HG03066 (cell line): ENCODE data around the gene METTL9.
"Not testable (repeated sequence)": the region's sequence is repeated elsewhere in the genome, so short reads cannot be mapped to it uniquely, and the experiment has no call there.

Experiments used
- ATAC-seq: cut with Tn5 transposase; IDR thresholded peaks from one replicate; pipeline ENCODE4 v1.9.1; 2021; ENCODE audit warnings: low read depth; ENCODE audit not compliant: unreplicated experiment

The METTL9 gene

DNA sequence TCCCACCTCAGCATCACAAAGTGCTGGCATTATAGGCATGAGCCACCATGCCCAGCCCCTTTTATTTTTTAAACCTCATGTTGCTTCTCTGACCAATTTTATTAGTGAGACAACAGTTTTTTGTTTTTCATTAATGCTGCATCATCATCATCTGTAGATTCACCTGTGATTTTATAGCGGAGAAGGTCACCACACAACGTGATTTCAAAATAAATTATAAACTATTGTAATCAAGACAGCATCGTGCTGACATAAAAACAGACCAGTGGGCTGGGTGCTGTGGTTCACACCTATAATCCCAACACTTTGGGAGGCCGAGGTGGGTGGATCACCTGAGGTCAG is 28.7 kb upstream of the METTL9 start:
- no peak for ATAC-seq

GRCh38 chr16:21573506-21573905 is 25.9 kb upstream of the METTL9 start:
- ATAC-seq: not testable (repeated sequence)

DNA sequence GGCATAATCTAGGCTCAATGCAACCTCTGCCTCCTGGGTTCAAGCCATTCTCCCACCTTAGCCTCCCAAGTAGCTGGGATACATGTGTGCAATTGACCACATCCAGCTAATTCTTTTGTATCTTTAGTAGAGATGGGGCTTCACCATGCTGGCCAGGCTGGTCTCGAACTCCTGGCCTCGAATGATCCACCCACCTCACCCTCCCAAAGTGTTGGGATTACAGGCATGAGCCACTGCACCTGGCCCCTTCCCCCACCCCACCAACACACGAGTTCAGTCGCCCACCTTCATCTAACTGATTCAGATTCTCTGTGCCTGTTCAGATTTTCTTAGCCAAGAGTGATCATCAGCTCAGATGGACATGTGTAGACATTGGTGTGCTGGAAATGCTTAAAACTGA is 25.0 kb upstream of the METTL9 start:
- ATAC-seq: no peak

GRCh38 chr16:21576323-21576722 is 23.1 kb upstream of the METTL9 start:
- not testable (repeated sequence) for ATAC-seq

- ATAC-seq: not testable (repeated sequence)
Observed at GRCh38 chr16:21577487-21577886, 21.9 kb upstream of the METTL9 start.

DNA sequence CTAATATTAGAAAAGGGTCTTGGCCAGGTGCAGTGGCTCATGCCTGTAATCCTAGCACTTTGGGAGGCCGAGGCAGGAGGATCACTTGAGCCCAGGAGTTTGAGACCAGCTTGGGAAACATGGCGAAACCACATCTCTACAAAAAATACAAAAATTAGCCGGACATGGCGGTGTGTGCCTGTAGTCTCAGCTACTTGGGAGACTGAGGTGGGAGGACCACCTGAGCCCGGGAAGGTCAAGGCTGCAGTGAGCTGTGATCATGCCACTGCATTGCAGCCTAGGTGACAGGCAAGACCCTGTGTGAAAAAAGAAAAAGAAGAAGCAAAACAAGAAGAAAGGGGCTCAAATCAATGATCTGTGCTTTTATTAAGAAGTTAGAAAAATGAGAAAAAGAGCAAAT is 21.1 kb upstream of the METTL9 start:
- ATAC-seq: not testable (repeated sequence)

DNA sequence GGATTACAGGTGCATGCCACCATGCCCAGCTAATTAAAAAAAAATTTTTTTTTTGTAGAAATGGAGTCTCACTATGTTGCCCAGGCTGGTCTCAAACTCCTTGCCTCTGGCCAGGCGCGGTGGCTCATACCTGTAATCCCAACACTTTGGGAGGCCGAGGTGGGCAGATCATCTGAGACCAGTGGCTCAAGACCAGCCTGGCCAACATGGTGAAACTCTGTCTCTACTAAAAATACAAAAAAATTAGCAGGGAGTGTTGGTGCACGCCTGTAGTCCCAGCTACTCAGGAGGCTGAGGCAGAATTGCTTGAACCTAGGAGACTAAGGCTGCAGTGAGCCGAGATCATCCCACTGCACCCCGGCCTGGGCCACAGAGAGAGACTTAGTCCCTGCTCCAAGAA is 19.2 kb upstream of the METTL9 start:
- ATAC-seq: not testable (repeated sequence)

DNA sequence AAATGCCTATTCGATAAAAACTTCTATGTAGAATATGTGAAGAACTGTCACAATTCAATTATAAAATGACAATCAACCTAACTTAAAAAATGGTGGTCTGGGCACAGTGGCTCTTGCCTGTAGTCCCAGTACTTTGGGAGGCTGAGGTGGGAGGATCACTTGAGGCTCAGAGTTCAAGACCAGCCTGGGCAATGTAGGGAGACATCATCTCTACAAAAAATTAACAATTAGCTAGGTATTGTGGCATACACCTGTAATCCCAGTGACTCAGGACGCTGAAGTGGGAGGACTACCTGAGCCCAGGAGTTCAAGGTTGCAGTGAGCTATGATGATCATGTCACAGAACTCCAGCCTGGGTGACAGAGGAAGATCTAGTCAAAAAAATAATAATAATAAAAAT is 18.6 kb upstream of the METTL9 start:
- no peak for ATAC-seq

DNA sequence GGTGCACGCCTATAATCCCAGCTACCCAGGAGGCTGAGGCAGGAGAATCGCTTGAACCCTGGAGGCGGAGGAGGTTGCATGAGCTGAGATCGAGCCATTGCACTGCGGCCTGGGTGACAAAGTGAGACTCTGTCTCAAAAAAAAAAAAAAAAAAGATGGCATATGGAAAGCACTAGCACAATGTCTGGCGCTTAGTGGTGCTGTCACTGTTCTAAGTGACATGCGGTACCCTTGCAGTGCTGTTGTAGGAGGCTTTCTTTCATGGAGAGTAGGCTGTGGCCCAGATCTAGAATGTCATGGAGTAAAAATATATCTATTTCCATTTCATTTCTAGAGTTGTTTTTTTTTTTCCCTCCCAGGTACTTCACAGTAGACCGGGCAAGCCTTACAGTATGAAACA is 14.6 kb upstream of the METTL9 start:
- no peak for ATAC-seq

- ATAC-seq: not testable (repeated sequence)
Observed at GRCh38 chr16:21588593-21588992, 10.8 kb upstream of the METTL9 start.

DNA sequence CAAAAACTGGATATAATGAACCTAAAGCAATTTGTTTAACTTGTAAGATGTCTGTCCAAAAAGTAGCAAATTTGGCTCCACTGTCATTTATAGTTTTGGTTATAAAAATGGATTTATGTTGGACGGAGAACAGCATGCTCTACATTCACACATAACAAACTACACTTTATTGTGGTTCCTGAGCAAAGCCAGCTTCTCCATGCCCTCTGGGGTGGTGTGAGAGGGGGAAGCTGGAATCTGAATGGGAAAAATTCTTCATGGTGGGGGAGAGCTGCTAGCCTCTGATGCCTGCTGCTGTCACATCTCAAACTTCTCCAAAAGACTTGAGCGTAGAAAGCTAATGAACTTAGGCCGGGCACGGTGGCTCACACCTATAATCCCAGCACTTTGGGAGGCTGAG is 9.8 kb upstream of the METTL9 start:
- ATAC-seq: no peak

DNA sequence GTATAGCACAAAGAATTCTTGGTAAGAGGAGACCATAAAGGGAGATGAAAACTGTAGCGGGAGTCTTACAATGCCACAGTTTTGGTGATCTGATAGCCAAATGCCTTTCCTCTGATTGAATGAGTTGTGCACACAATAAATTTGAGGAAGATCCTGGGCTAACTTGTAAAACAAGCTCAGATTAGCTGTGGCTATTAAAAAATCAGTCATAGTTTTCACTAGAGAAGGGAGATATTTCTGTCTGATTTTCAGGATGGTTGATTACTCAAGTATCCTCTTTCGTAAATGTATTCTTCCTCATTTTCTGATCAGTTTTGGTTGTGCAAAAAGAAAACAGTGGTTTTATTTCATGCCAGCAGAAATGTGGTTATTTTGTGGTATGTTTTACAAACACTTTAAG is 9.1 kb upstream of the METTL9 start:
- ATAC-seq: no peak

- no peak for ATAC-seq
Observed at GRCh38 chr16:21590796-21591195, 8.6 kb upstream of the METTL9 start.

DNA sequence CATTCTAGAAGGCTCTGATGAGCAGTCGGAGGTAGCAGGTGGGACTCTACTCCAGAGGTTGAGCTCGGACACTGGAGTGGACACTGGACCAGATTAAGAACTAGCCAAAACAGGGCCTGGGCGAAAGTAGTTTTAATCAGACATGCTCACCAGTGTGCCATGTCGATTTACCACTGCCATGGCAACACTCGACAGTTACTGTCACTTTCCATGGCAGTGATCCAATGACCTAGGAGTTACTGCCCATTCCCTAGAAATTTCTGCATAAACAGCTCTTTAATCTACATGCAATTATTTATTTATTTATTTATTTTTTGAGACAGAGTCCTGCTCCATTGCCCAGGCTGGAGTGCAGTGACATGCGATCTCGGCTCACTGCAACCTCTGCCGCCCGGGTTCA is 7.2 kb upstream of the METTL9 start:
- no peak for ATAC-seq

GRCh38 chr16:21593530-21594289 is 5.7 kb upstream of the METTL9 start:
- no peak for ATAC-seq

- ATAC-seq: no peak
Observed at GRCh38 chr16:21597561-21598030, 1.8 kb upstream of the METTL9 start.

GRCh38 chr16:21598206-21598605 is 1.2 kb upstream of the METTL9 start:
- ATAC-seq: no peak

- ATAC-seq: no peak
Observed at GRCh38 chr16:21598701-21599121, 666 bp upstream of the METTL9 start.

- ATAC-seq: peak; percentile 23
Observed at GRCh38 chr16:21600031-21600773, 825 bp downstream of the METTL9 start.

DNA sequence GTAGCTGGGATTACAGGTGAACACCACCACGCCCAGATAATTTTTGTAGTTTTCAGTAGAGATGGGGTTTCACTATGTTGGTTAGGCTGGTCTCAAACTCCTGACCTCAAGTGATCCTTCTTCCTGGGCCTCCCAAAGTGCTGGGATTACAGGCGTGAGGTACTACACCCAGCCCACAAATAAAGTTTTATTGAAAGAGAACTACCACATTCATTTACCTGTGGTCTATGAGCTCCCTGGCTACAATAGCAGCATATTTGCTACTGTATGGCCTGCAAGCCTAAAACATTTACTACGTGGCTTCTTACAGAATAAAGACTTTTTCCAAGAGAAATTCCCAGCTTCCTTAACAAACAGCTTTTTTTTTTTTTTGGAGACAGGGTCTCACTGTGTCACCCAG is 3.4 kb downstream of the METTL9 start:
- no peak for ATAC-seq

DNA sequence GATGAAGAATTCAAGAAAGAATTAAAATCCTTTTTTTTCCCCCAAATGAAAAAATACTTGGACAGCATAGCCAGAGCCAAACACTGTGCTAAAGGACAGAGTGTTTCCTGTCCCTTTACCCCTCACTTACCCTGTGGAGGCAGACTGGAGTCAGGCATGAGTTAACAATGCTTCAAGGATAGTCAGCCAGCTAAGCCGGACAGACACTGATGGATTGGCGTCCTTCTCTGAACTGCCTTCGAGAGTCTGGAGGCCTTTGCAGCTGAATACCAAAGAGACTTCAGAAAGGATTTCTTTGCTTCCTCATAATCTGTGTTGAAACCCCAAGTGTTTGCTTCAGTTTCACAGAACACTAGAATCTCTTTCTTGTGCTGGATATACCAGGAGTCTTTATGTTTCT is 4.6 kb downstream of the METTL9 start:
- no peak for ATAC-seq

GRCh38 chr16:21605848-21606247 is 6.5 kb downstream of the METTL9 start:
- not testable (repeated sequence) for ATAC-seq
